ENCODE data around the gene GIPC2. TPM values are rescaled to one million over a fixed set of nuclear protein-coding genes. Genes with fewer than 3 reads are reported as not detected.

GIPC2 gene
- total and polyA plus RNA-seq, 9 of the 15 experiments (the other 6 are each of a cell fraction or from before 2014, with no cell fraction given) = 0.01 to 0.05 (median 0.04) TPM; not detected in 3

DNA sequence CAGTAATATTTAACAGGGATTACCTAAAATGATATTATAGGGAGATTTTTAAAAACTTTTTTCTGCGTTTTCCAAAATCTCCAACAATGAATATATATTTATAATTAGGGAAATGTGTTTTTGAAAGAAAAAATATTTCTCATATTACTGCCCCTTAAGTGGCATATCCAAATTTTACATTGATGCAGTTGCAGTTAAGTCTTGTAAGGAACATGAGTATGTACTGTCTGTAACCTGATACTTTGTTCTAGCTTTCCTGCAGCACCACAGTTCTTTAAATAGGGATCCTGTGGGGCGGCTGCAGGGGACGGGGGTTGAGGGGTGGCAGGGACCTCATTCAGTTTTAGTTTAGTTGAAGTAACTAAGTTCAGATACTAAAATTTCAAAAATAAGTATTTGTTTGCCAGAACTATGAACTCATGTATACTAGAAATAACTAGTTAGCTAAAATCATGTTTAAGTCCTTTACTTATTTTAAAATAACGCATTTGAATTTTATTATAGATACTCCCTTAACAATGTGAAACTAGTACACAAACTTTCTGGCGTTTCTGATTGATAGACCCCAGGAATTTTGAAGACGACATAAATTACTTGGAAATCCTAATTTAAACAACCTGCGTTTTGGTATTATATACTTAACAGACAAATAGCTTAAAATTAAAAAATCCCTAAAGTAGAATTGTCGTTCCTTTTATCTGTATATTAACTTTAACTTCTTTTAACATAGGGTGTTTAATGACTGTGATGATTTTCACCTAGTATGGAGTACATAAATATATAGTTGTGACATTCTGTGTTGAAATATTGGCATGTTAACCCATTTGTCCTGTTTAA, 41.7 kb upstream of the GIPC2 start (continued):
- TF ChIP-seq, protein P1, sequence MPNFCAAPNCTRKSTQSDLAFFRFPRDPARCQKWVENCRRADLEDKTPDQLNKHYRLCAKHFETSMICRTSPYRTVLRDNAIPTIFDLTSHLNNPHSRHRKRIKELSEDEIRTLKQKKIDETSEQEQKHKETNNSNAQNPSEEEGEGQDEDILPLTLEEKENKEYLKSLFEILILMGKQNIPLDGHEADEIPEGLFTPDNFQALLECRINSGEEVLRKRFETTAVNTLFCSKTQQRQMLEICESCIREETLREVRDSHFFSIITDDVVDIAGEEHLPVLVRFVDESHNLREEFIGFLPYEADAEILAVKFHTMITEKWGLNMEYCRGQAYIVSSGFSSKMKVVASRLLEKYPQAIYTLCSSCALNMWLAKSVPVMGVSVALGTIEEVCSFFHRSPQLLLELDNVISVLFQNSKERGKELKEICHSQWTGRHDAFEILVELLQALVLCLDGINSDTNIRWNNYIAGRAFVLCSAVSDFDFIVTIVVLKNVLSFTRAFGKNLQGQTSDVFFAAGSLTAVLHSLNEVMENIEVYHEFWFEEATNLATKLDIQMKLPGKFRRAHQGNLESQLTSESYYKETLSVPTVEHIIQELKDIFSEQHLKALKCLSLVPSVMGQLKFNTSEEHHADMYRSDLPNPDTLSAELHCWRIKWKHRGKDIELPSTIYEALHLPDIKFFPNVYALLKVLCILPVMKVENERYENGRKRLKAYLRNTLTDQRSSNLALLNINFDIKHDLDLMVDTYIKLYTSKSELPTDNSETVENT (CRISPR knock-in tag; IDR thresholded peaks at IDR 0.05) = peak; percentile 99
- TF ChIP-seq PTBP1 (IDR thresholded peaks at IDR 0.05; ENCODE audit: low read depth, low read length) (0 out of 2 replicates have a peak, but pooled peaks have one; percentile 65), DNMT1 (IDR thresholded peaks at IDR 0.05) (no peak), ZNF445 (CRISPR knock-in tag; IDR thresholded peaks at IDR 0.05; ENCODE audit: low read depth) (peak; percentile 100), ILF3 (IDR thresholded peaks at IDR 0.05; ENCODE audit: borderline replicate concordance) (peak; percentile 100), PHF20 (IDR thresholded peaks at IDR 0.05; ENCODE audit: partially characterized antibody) (no peak), NR4A1 (CRISPR knock-in tag; IDR thresholded peaks at IDR 0.05) (no peak), NR4A1 (tag; IDR thresholded peaks at IDR 0.05) (no peak), ZFP1 (CRISPR knock-in tag; IDR thresholded peaks at IDR 0.05) (peak; percentile 97), SIN3B (IDR thresholded peaks at IDR 0.05; ENCODE audit: low read depth) (no peak), CAMTA2 (CRISPR knock-in tag; conservative IDR thresholded peaks at IDR 0.05) (peak; percentile 100), TAF7 (tag; IDR thresholded peaks at IDR 0.05) (no peak), ERF (CRISPR knock-in tag; IDR thresholded peaks at IDR 0.05) (peak; percentile 100), TEAD4 (IDR thresholded peaks at IDR 0.05; ENCODE audit: low read length) (peak; percentile 92), TEAD4 (CRISPR knock-in tag; IDR thresholded peaks at IDR 0.05; ENCODE audit: borderline replicate concordance) (no peak), ZNF174 (CRISPR knock-in tag; IDR thresholded peaks at IDR 0.05) (peak; percentile 98), SRSF3 (IDR thresholded peaks at IDR 0.05; ENCODE audit: insufficient read depth, low read length) (no peak), HLTF (IDR thresholded peaks at IDR 0.05) (no peak)
- TF ChIP-seq, protein P2, sequence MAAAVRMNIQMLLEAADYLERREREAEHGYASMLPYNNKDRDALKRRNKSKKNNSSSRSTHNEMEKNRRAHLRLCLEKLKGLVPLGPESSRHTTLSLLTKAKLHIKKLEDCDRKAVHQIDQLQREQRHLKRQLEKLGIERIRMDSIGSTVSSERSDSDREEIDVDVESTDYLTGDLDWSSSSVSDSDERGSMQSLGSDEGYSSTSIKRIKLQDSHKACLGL (CRISPR knock-in tag; IDR thresholded peaks at IDR 0.05; ENCODE audit: borderline replicate concordance, poor library complexity, severe bottlenecking) = no peak
- TF ChIP-seq, protein P3, sequence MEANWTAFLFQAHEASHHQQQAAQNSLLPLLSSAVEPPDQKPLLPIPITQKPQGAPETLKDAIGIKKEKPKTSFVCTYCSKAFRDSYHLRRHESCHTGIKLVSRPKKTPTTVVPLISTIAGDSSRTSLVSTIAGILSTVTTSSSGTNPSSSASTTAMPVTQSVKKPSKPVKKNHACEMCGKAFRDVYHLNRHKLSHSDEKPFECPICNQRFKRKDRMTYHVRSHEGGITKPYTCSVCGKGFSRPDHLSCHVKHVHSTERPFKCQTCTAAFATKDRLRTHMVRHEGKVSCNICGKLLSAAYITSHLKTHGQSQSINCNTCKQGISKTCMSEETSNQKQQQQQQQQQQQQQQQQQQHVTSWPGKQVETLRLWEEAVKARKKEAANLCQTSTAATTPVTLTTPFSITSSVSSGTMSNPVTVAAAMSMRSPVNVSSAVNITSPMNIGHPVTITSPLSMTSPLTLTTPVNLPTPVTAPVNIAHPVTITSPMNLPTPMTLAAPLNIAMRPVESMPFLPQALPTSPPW (CRISPR knock-in tag; IDR thresholded peaks at IDR 0.05) = peak; percentile 60; the same call in 1 of the 2 replicates
- TF ChIP-seq, protein P4, sequence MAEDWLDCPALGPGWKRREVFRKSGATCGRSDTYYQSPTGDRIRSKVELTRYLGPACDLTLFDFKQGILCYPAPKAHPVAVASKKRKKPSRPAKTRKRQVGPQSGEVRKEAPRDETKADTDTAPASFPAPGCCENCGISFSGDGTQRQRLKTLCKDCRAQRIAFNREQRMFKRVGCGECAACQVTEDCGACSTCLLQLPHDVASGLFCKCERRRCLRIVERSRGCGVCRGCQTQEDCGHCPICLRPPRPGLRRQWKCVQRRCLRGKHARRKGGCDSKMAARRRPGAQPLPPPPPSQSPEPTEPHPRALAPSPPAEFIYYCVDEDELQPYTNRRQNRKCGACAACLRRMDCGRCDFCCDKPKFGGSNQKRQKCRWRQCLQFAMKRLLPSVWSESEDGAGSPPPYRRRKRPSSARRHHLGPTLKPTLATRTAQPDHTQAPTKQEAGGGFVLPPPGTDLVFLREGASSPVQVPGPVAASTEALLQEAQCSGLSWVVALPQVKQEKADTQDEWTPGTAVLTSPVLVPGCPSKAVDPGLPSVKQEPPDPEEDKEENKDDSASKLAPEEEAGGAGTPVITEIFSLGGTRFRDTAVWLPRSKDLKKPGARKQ (CRISPR knock-in tag; IDR thresholded peaks at IDR 0.05) = no peak
- TF ChIP-seq, protein P5, sequence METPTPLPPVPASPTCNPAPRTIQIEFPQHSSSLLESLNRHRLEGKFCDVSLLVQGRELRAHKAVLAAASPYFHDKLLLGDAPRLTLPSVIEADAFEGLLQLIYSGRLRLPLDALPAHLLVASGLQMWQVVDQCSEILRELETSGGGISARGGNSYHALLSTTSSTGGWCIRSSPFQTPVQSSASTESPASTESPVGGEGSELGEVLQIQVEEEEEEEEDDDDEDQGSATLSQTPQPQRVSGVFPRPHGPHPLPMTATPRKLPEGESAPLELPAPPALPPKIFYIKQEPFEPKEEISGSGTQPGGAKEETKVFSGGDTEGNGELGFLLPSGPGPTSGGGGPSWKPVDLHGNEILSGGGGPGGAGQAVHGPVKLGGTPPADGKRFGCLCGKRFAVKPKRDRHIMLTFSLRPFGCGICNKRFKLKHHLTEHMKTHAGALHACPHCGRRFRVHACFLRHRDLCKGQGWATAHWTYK (CRISPR knock-in tag; IDR thresholded peaks at IDR 0.05) = peak; percentile 100

All from K562 (cell line).